Ishikawa (cell line): ENCODE measurements around the gene NLGN1.

Experiments
- CEBPB ChIP-seq: IDR thresholded peaks from 2 replicates; pipeline ENCODE4 v1.6.1; 2012
- CREB1 ChIP-seq: IDR thresholded peaks from 2 replicates; pipeline ENCODE4 v1.6.1; 2012; ENCODE audit warnings: low read depth
- EGR1 ChIP-seq: IDR thresholded peaks from 2 replicates; pipeline ENCODE4 v1.6.1; 2012
- EP300 ChIP-seq: IDR thresholded peaks from 2 replicates; pipeline ENCODE4 v1.6.1; 2012; ENCODE audit warnings: borderline replicate concordance
- FOXM1 ChIP-seq: IDR thresholded peaks from 2 replicates; pipeline ENCODE4 v1.6.1; 2012; ENCODE audit warnings: low read depth, borderline replicate concordance
- NFIC ChIP-seq: IDR thresholded peaks from 2 replicates; pipeline ENCODE4 v1.6.1; 2012
- RAD21 ChIP-seq: IDR thresholded peaks from 2 replicates; pipeline ENCODE4 v1.6.1; 2012; ENCODE audit warnings: low read depth
- TAF1 ChIP-seq: IDR thresholded peaks from 2 replicates; pipeline ENCODE4 v1.6.1; 2012; ENCODE audit warnings: low read depth, mild to moderate bottlenecking
- YY1 ChIP-seq: IDR thresholded peaks from 2 replicates; pipeline ENCODE4 v1.6.1; 2012; ENCODE audit warnings: low read depth
- TF ChIP-seq, protein P1 (sequence below): IDR thresholded peaks from 2 replicates; pipeline ENCODE4 v1.6.1; 2012

DNA sequence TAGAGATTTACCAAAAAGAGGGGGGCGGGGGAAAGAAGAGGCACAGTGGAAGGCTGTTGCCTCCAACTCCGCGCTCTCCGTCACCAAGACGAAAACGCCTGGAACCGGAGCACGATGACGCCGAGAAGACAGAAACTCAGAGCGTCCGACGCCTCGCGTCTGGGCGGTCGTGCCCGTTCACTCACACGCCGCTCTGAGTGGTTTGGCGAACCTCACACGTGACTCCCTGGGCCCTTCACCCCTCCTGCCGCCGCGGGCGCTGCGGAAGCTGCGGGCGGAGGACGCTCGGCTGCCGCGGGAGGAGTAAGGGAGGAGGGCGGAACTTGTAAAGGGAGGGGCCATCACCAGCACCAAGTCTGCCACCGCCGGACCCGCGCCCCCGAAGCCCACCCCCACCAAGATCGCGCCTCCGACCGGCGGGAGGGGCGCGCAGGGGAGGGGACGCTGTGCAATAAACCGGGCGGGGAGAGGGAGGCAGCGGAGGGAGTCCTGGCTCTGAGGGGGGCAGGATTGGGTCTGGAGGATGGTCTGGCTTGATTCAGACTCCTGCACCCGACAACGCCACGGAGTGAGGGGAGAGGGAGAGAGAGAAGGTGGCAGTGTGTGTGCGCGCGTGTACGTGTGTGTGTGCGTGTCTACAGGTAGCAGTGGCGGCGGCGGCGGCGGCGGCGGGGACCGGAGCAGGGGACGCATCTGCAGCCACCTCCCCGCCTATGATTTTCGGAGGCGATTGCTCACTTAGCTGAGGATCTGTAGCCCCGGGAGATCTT, 1.9 kb upstream of the NLGN1 start:
- TF ChIP-seq CREB1, result 0 out of 2 replicates have a peak, but pooled peaks have one; percentile 32
- TF ChIP-seq, protein P1, sequence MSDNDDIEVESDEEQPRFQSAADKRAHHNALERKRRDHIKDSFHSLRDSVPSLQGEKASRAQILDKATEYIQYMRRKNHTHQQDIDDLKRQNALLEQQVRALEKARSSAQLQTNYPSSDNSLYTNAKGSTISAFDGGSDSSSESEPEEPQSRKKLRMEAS, result peak; percentile 98
- TF ChIP-seq TAF1, result no peak; the same call in 1 of the 2 replicates
- 0 out of 2 replicates have a peak, but pooled peaks have one; percentile 5 for TF ChIP-seq NFIC
- TF ChIP-seq EGR1, result 0 out of 2 replicates have a peak, but pooled peaks have one; percentile 38
- TF ChIP-seq CEBPB, result no peak
- peak; percentile 8; the same call in 1 of the 2 replicates for TF ChIP-seq EP300
- peak; percentile 63 for TF ChIP-seq FOXM1
- TF ChIP-seq RAD21, result no peak
- TF ChIP-seq YY1, result 0 out of 2 replicates have a peak, but pooled peaks have one; percentile 11
